Measurements from ENCODE around the gene KCNK6. TPM values are rescaled to one million over a fixed set of nuclear protein-coding genes. Genes with fewer than 3 reads are reported as not detected.

KCNK6 gene
- total RNA-seq, 3 donors from 2014 or later: 3.5 to 5.1 (median 3.6) TPM

DNA sequence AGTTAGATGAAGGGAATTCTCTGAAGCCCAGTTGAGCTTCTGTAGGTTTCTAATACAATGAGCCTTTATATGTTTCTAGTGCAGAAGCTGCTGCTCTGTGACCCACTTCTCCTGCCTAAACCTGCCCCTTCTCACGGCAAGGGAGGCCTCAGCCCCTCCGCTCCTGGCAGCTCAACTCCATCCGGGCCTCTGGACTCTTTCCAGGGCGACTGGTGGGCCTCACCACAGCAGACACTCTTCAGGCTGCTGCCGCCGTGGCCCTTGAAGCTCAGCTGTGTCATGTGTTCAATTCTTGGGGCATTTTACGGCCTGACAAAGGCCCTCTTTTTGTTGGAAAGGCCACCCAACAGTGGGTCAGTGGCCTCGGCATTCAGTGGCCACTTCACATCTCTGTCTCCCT, 25.6 kb upstream of the KCNK6 start:
- no peaks in the 10 kb centered on the region for H3K36me3 ChIP-seq
- peak overlapping the region; percentile 41 to 60 for H3K27ac ChIP-seq
- H3K4me1 ChIP-seq: peaks cover 0 to 16% of the 10 kb centered on the region in 2 donors
- H3K27me3 ChIP-seq: no peaks in the 10 kb centered on the region
- no peaks in the 10 kb centered on the region for H3K9me3 ChIP-seq
- H3K4me3 ChIP-seq: no peak overlapping the region
- no peak for TF ChIP-seq POLR2AphosphoS5 (IDR thresholded peaks at IDR 0.05)
- TF ChIP-seq, protein P1, sequence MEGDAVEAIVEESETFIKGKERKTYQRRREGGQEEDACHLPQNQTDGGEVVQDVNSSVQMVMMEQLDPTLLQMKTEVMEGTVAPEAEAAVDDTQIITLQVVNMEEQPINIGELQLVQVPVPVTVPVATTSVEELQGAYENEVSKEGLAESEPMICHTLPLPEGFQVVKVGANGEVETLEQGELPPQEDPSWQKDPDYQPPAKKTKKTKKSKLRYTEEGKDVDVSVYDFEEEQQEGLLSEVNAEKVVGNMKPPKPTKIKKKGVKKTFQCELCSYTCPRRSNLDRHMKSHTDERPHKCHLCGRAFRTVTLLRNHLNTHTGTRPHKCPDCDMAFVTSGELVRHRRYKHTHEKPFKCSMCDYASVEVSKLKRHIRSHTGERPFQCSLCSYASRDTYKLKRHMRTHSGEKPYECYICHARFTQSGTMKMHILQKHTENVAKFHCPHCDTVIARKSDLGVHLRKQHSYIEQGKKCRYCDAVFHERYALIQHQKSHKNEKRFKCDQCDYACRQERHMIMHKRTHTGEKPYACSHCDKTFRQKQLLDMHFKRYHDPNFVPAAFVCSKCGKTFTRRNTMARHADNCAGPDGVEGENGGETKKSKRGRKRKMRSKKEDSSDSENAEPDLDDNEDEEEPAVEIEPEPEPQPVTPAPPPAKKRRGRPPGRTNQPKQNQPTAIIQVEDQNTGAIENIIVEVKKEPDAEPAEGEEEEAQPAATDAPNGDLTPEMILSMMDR (IDR thresholded peaks at IDR 0.05): no peak
- TF ChIP-seq POLR2A (IDR thresholded peaks at IDR 0.05): no peak
- peak in 1 of 2 donors; percentile 56 for DNase-seq (ENCODE audit: low spot score in 2 of 2)
- intact Hi-C loops (cut with DNase I; ENCODE audit: low total_unique reads): no loop called here

DNA sequence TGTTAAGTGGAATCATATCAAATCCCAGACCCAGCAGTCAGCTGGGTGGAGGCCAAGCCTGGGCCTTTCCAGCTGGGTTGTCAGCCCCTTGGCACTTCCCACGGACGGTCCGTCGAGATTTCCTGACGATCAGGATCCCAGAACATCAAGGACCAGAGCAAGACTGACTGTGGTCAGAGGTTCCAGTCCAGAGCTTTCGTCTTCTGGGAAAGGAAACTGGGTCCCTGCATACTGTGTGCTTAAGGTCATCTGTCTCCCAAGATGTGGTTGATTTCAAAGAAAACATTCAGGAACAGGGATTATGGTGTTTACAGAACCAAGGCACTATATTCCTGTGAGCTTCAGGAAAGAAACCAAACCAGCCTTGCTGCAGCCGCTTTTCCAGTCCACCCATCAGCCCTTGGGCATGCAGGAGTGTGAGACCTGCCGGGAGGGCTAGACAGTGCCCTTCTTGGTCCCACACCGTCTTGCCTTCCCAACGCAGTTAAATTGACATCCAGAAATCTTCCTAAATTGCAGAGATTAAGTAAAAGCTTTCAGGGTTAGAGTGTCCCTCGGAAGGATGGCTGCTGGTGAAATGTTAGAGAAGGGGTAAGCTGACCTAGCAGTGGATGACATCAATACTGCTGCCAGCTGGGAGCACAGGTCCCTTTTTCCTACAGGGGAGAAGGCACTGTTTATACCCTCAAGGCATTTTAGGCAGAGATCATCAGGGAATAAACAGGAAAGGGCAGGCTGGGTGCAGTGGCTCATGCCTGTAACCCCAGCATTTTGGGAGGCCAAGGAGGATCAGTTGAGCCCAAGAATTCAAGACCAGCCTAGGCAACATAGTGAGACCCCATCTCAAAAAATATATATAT, 20.6 kb upstream of the KCNK6 start:
- Histone ChIP-seq H3K4me3 (no peak overlapping the region), H3K36me3 (no peaks in the 10 kb centered on the region), H3K27me3 (no peaks in the 10 kb centered on the region), H3K27ac (peak overlapping the region; percentile 45 to 81), H3K4me1 (no peaks in the 10 kb centered on the region), H3K9me3 (no peaks in the 10 kb centered on the region)
- DNase-seq (ENCODE audit: low spot score in 2 of 2): no peak
- TF ChIP-seq POLR2AphosphoS5 (IDR thresholded peaks at IDR 0.05) (no peak), POLR2A (IDR thresholded peaks at IDR 0.05) (no peak)
- TF ChIP-seq, protein P1 (IDR thresholded peaks at IDR 0.05): no peak
- intact Hi-C loops (cut with DNase I; ENCODE audit: low total_unique reads): no loop called here

DNA sequence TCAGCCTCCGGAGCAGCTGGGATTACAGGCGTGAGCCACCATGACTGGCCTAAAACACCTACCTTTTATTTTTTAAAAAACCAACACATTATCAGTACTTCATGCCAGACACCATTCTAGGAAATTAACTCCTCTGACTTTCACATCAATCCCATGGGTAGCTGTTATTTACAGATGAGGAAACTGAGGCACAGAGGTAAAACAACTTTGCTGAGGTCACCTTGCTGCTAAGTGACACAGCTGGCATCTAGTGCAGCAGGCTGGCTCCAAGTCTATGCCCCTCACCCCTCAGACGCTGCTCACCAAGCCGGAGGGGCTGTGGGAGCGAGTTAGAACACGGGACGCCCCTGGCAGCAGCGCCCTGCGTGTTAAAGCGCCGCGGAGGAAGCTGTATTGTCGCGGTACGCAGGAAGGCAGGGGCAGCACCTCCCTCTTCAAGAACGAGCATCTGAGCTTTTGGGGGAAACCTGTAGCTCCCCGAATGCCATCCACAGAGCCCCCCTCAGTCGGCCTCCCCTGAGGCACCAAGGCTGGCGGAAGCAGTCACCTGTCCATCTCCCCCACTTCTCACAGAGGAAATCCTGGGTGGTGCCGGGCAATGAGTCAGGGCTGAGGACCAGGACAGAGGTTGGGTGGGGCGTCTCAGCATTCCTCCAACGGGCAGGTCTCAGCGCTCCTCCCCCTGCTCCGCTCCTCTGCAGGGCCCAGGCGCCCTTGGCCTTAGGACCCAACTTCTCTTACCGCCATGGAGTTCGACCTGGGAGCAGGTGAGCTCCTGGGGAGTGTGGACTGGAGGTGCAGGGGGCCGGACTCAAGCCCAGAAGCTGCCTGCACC, 15.9 kb upstream of the KCNK6 start, which contains the start of gene C19orf33:
Gene C19orf33 (plus strand): TSS at position 735 of the 835 bp plus-strand sequence. CDS start 11 bp downstream, at position 746.
- Histone ChIP-seq H3K4me3 (peak within 1 kb of the TSS in 2 of 3 donors; percentile 13 to 18), H3K9me3 (no peaks in the 10 kb centered on the region), H3K27me3 (no peaks in the 10 kb centered on the region), H3K27ac (peak within 1 kb of the TSS; percentile 46 to 52), H3K4me1 (no peaks in the 10 kb centered on the region), H3K36me3 (no peaks in the 10 kb centered on the region)
- TF ChIP-seq POLR2A (IDR thresholded peaks at IDR 0.05): no peak
- no peak for TF ChIP-seq POLR2AphosphoS5 (IDR thresholded peaks at IDR 0.05)
- TF ChIP-seq, protein P1 (IDR thresholded peaks at IDR 0.05): no peak
- intact Hi-C loops (cut with DNase I; ENCODE audit: low total_unique reads): no loop called here
- peak; percentile 56 to 69 for DNase-seq (ENCODE audit: low spot score in 2 of 2)

DNA sequence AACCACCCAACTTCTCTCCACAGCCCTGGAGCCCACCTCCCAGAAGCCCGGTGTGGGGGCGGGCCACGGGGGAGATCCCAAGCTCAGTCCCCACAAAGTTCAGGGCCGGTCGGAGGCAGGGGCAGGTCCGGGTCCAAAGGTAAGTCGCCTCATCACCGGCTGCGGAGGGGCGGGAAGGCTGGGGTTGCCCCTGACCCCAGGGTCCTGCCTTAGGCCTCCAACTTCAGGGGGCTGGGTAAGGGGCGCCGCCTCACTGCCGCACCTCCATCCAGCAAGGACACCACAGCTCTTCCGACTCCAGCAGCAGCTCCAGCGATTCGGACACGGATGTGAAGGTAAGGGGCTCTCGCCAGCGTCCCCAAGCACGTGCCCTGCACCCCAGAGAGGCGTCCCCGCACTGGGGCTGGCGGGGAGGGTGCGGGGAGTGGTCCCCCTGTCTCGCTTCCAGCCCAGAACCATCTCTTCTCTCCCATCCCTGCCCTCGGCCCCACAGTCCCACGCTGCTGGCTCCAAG, 15.2 kb upstream of the KCNK6 start:
- H3K27ac ChIP-seq: peak overlapping the region; percentile 46 to 52
- no peaks in the 10 kb centered on the region for H3K27me3 ChIP-seq
- no peaks in the 10 kb centered on the region for H3K36me3 ChIP-seq
- H3K4me3 ChIP-seq: peak overlapping the region in 2 of 3 donors; percentile 1 to 18
- intact Hi-C loops (cut with DNase I; ENCODE audit: low total_unique reads): no loop called here
- no peak for TF ChIP-seq POLR2AphosphoS5 (IDR thresholded peaks at IDR 0.05)
- TF ChIP-seq POLR2A (IDR thresholded peaks at IDR 0.05): no peak
- TF ChIP-seq, protein P1 (IDR thresholded peaks at IDR 0.05): no peak
- no peaks in the 10 kb centered on the region for H3K4me1 ChIP-seq
- no peaks in the 10 kb centered on the region for H3K9me3 ChIP-seq
- no peak for DNase-seq (ENCODE audit: low spot score in 2 of 2)

Data from breast epithelium (tissue), 4 donors.